ENCODE results near the gene LRRN2.

Gene LRRN2

DNA sequence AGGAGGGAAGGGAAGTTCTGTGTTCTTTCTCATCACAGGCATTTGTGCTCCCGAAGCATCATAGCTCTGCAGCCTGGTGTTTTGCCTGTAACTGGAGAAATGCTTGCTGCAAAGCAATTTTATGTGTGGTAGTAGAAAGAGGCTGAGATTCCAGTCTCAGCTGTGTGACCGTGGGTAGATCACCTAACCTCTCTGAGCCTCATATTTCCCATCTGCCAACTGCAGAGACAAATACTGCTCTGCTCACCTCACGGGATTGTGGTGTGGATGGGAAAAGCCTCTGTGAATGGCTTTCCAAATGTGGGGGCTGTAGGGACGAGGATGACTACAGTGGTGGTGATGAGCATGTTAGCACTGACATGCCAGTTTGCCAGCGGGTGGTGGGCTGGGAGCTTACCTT is 85.3 kb downstream of the LRRN2 start:
- no peak for DNase-seq (ENCODE audit: low spot score)

DNA sequence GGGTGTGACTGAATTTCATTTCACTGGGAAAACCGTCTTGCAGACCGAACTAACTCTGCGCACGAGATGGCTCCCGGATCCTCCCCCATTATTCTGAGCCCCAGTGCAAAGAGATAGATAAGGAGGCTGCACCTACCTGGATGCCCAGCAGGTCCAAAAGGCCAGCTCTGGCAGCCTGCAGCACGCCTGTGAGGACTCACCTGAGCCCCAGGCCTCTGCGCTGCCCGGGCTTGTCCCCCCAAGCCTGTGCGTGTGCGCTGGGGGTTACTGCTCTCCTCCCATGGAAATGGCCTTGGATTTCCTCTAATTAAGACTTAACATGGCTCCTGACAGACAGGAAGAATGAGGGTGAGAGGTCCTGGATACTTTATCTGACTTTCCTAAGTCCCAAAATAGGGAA is 85.9 kb downstream of the LRRN2 start:
- DNase-seq (ENCODE audit: low spot score), result no peak

DNA sequence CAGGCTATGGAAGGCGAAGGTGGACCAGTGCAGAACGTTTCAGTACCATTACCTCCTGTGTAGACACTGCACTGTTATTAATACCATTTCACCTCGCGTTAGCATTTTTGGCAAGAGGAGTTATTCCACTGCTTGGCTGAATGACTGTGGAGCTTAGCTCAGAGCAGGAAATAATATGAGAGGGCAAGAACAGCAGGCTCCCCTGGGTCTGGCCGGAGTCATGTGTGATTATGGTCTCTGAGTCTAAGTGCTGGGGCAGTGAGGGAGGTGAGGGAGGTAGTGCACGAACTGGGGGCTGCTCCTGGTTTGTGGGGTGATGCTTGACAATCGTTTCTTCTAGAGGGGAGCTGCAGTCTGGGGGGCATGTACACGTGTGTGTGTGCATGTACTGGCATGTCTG is 86.4 kb downstream of the LRRN2 start:
- DNase-seq (ENCODE audit: low spot score), result no peak

DNA sequence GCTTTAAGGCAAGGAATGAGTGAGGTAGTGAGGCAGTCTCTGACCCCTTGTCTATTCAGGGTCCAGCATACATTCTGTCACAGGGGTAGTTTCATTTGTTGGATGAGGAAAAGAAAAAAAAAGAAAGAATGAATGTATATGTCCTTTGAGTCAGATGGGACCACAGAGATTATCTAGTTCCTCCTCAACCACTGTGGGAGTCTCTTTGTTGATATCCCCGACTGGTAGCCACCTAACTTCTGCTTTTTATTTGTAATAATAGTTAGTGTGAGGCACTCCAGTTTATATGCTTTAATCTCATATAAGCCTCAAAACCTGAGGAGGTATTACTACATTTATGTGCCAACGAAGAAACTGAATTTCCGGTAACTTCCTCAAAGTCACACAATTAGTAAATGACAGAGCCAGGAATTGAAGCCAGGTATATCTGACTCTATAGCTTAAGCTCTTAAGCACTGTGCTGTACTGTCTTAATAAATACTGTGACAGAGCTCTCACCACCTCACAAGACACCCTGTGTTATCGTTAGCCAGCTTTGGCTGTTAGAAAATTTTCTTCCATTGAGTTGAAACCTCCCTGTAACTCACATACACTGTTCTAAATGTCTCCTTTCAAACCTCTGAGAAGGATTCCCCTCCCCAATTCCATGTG is 87.1 kb downstream of the LRRN2 start:
- DNase-seq (ENCODE audit: low spot score), result no peak

DNA sequence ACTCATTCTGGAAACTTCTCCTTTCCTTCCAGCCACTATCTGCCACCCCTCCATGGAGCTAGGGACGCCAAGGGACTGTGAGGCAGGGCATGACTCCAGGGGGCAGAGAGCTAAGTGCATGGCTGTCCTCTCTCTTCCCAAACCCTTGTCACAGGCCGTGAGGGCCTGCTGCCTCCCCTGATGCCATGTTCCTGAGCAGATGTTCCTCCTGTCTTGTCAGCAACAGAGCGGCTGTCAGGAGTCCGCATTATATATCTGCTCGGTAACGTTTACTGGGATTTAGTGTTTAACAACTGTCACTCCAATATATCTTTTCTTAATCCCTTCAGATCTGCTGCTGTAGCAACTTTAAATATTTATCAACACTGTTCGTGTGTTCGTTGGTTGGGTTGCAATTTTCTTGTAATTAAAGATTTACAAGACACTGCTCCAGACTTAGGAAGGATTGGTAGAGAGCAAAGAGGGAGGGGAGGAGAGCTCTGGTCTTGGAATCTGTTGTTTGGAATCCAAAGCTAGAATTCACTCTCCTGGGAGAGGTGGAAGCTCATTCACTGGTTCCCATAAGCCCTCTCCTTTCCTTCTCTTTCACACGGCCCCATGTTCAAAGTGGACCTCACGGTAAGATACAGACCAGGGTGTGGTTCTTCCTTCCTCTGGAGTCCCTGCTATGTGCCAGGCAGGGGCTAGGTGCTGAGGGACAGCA is 93.1 kb downstream of the LRRN2 start:
- no peak for DNase-seq (ENCODE audit: low spot score)

DNA sequence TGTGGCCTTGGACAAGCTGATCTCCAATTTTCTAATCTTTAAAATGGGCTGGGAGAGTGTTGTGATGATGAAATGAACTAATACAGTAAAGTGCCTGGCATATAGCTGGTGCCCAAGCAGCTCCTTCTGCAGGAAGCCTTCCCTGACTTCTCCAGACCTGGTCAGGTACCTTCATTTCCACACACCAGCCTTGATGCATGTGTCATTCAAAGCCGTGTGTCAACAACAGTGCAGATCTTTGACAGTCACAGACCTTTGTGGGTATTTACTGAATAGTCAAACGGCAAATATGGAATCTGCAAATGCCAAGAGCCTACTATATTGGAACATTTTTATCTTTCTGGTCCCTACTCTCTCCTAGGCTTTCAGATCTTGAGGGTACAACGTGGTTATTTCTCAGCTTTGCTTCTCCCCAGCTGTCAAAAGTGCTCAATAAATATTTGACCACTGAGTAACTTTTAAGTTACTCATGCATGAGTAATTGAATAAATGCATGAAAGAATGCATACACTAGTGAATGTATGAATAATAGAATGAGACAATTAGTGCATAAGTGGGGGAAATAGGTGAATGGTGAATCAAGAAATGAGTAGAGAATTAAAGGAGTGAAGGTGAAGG is 94.0 kb downstream of the LRRN2 start:
- DNase-seq (ENCODE audit: low spot score), result no peak

DNA sequence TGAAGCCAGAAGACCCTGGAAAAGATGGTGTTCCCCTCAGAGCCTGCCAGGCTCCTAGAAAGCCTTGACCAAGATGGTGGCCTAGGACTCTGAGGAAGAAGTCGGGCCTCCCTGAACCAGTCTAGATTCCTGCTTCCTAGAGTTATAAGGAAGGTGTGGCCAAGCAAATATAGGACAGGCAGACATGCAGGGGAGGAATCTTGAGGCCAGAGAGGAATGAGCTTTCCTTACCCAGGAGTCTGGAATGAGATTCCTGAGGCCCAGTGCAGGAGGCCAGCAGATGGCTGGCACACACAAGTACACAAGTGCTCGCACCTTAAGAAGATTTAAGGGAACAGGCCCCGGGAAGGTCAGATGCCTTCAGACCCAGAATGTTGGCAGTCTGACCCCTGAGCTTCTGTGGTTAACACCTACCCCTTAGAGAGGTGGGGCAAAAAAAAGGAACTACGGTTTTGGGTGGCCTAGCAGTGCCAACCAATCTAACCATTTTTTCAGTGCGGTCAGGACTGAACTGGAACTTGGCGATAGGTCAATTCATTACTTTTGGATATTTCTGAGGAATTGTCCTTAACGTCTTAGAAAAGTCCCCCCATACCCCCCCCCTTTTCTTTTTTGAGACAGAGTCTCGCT is 96.0 kb downstream of the LRRN2 start:
- DNase-seq (ENCODE audit: low spot score), result no peak

DNA sequence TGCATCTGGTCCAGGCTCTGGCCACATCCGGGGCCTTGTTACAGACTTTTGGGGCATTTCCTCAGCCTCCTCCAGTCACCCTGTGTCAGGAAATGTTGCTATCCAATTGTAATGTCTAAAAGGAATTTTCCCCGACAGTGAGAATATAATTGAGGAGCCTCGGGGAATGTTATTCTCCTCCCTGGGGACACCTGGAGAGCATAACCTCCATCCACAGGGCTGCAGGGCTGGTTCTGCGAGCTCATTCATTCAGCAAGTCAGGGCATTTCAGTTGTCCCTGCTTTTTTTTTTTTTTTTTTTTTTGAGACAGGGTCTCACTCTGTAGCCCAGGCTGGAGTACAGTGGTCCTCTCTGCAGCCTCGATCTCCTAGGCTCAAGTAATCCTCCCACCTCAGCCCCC is 96.7 kb downstream of the LRRN2 start:
- no peak for DNase-seq (ENCODE audit: low spot score)

DNA sequence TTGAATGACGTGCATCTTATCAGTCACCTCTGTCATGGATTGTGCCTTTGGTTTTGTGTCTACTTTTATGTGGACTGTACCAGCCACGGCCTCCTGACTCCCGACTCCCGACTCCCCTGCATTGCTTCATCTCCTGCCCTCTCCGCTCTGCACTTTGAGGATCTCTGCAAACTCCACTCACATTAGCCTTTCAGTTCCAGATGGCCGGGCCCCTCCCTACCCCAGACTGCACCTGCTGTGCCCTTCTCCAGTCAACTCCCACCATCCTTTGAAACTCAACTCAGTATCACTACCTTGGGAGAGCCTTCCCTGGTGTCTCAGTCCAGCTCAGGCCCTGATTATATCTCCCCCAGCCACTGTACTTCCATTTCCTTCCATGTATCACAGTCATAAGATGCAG is 97.9 kb downstream of the LRRN2 start:
- DNase-seq (ENCODE audit: low spot score), result no peak

DNA sequence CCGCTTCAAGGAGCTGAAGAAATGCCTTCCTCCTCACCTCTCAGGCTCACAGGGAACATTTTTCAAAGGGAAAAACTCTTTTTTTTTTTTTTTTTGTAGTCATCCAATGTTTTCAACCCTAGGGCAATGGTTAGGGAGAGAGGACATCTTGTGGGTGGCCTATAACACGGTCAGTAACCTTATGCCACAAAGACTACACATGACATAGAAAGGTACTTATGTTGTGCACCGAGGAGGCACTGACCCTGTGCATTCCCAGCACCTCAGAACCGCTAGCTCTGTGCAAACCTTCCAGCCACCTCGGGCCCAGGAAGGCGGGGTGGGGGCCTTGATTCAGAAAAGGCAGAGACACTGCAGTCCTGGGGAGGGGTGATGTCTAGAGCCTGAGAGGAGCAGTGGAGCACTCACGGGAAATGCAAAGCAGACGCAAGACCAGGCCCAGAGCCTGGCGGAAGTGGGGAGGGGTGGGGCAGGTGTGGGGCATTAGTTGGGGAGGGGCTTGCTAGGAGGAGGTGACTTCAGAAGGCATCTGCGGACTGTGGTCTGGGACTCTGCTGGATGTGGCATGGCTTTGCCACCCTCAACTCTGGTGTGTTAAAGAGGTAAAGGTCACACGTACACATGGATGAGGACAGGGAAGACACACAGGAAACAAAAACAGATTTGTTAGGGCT is 100.7 kb downstream of the LRRN2 start:
- DNase-seq (ENCODE audit: low spot score), result peak; percentile 13

DNA sequence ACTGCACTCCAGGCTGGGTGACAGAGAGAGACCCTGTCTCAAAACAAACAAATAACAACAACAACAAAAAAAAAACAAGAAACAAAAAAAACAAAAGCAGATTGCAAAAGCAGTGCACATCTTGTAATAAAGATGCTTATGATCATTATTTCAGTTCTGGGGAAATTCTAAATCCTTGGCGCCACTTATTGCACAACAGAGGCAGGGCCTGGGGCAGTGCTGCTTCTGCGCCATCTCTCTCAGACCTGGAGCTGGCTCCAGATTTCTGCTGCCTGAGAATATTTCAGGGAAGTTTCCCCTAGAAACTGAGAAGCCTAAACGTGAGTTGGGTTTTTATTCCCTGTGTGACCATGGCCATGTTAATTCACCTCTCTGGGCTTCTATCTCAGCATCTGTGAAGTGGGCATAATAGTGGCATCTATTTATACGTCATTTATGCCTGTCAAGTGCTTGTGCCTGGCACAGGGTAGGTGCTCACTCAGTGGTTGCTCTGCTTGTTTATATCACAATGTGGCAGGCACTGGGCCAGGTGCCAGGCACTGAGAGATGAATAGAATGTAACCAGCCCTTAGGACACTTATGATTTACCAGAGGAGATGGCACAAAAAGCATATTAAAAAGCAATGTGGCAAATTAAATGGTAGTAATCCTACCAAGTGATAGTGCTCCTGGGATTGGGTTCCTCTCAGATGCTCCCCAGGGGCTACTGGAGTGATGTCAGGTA is 101.5 kb downstream of the LRRN2 start:
- DNase-seq (ENCODE audit: low spot score), result no peak

DNA sequence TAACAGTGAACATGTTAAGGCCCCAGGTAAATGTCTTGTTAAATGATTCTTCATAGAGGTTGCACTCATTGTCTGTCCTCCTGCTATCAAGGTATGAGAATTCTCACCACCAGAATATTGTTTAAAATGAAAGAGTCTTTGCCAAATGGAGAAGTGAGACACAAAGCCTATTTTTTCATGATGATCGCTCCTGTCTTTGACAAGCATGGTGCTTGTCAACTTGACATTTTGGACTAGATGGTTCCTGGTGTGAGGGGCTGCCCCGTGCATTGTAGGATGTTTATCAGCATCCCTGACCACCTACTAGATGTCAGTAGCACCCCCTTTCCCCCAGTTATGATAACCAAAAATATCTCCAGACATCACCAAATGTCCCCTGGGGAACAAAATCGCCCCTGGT is 103.8 kb downstream of the LRRN2 start:
- DNase-seq (ENCODE audit: low spot score), result no peak

DNA sequence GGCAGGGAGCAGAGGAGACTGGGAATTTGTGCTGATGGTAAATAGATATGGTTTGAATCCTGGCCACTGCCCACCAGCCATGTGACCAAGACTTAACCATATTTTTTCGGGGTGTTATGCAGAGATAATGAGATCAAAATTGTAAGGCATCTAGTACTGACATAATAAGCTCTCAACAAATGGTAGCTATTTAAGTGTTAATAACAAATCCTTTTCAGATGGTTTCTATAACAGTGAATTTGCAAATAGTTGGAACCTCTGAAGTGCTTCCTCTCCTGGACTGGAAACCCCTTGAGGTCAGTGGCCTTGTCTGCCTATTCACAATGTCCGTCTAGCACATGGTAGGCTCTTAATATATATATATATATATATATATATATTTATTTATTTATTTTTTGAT is 104.7 kb downstream of the LRRN2 start:
- no peak for DNase-seq (ENCODE audit: low spot score)

DNA sequence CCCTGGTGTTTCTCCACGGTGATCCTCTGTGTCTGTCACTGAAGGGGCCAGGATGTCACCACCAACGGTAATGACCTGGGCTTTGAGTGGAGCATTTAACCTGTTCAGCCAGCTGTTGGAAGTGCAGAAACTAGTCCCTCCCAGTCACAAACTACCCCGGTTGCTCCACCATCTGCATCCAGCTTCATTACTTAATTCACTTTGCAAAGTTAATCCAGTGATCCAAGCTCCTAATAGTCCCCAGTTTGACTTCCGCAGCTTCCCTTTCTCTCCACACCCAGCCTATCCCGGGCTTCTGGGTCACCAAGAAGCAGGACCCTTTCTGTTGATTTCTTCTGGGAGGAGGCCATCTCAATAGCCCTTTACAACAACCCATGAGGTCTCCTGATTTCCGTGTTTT is 105.9 kb downstream of the LRRN2 start:
- DNase-seq (ENCODE audit: low spot score), result no peak

DNA sequence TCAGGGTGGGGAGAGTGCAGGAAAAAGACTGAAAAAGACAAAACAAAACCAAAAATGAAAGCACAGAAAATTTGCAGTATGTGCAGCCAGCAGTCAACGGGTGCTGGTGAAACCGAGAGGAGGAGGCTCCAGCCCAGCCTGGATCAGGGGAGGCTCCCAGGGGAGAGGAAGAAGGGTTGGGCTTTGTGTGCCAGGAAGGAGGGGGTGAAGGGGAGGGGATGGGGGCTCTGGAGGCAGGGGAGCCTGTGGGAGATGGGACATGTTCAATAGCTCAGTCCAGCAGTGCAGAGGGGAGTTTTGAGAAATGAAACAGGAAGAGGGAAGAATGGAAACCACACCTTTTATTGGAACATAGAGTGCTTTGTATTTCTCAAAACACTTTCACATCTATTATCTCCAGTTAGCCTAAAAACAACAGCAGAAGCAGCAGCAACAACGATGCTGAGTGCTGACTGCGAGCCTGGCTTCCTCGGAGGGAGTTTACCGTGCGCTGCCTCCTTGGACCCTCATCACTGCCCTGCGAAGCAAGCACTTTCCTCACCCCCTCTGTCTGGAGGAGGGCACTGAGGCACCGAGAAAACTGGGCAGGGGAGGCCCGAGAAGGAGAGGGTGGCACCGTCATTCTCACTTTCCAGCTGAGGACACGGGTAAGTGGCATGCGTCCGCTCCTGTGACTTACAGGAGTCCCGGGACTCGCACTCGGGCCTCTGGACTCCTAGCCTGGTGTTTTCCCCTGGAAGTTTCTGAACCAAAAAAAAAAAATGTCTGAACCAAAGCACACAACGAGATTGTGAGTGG is 106.5 kb downstream of the LRRN2 start:
- peak; percentile 10 for DNase-seq (ENCODE audit: low spot score)

DNA sequence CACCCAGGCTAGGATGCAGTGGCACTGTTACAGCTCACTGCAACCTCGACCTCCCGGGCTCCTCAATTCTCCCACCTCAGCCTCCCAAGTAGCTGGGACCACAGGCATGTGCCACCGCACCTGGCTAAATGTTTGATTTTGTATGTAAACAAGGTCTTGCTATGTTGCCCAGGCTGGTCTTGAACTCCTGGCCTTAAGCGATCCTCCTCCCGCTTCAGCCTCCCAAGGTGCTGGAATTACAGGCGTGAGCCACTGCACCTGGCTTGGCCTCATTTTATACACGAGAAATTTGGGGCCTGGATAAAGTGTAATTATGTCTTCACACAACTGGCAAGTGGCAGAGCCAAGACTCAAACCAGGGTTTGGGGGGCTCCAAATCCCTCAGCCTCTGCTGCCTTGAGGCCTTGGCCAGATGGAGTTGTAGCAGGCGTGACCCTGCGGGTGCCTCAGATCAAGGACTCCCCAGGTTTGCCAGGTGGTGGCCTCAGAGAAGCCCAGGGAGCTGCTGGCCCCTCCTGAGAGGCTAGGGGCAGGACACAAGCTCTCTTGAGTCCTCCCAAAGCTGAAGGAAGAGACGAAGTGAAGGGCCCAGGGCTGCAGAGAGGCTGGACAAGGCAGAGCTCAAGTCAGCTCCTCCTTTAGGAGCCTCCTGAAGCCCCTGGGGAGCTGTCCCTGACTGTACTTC is 107.6 kb downstream of the LRRN2 start:
- DNase-seq (ENCODE audit: low spot score), result no peak

DNA sequence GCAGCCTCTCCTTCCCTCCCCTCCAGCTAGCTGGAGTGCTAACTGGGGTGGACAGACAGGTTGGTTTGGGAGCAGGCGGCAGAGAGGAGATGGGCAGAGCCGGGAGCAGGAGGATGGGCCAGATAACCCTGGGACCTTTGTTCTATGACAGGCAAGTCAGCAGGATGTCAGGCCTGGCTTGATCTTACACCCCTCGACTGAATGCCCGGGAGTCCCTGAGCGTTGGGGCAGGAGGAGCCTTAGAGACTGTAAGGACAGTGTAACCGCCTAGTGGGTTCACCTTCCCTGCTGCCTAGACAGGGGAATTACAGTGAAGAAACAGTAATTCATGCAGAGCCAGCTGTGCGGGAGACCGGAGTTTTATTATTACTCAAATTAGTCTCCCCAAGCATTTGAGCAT is 109.1 kb downstream of the LRRN2 start:
- DNase-seq (ENCODE audit: low spot score), result no peak

DNA sequence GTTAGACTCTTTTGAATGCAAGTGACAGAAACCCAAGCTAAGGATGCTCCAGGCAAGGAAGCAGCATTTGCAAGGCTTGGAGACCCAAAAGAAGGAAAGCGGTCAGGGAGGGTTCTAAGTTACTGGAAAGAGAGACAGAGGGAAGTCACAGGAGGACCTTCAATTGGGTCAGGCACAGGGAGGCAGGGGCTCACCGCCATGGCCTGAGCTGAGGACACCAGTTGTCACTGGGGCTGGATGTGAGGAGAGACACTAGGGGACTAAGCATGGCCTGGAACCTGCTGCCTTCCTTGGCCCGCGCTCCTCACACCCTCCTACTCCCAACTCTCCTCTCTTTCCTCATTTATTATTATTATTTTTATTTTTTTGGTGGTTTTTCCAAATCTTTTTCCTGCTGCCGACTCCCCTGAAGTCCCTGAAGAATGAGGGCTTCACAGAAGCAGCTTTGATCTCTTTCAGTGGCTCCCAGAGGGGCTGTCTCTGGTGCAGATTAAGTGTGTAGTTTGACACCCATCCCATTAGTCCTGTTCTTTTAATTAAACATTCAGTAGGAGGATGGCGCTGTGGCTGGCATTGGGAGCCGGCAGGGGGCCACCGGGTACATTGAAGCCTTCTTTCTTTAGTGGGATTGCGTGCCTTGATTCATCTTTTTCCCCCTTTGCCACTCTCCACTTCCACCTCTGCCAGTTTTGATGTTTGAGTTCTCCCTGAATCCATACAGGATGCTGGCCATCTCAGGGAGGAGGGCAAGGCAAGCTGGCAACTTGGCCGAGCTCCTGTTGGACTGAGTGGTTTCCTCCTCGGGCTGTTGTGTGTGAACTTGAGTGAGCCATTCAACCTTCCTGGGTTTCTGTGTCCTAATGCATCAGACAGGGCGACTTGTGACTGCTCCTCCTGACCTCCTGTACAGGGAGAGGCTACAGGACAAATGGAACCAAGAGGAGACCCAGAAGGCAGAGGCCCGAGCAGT is 110.0 kb downstream of the LRRN2 start:
- DNase-seq (ENCODE audit: low spot score), result no peak

DNA sequence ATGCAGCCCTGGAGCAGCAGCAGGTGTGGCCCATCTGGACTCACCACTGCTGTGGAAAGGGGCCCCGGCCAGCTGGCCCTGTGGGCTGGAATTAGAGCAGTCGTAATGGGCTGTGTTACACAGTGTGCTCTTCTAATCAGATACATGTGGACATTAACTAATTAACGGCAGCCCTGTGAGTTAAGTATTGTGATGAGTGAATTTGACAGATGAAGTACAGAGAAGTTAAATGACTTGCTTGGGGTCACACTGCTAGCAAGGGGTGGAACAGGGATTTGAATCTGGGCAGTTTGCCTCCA is 110.7 kb downstream of the LRRN2 start:
- DNase-seq (ENCODE audit: low spot score), result no peak
